Measurements from ENCODE around the gene POGZ. TPM values are rescaled to one million over a fixed set of nuclear protein-coding genes. Genes with fewer than 3 reads are reported as not detected.
A peak's percentile ranks its signal among the peaks of the same experiment; 100 is the strongest.

Gene POGZ
- total RNA-seq, 1 experiment from 2014 or later: 80.6 TPM

DNA sequence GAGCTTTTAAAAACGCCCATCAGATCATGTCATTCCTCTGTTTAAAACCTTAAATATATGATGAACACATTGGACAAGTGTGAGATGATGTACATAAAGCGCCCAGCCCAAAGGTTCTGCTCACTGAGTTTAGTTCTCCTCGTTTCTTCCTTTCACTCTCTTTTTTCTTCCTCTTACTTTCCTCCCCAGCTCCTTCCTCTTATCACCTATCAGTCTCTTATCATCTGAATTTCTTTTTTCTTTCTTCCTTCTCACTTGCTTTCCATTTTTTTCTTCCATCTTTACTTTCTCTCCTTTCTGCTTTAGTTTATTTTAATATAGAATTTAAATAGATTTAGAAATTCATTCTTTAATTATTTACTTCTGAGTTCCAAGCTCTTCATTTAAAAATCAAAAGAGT is 17.8 kb upstream of the POGZ start:
- intact Hi-C loops (cut with micrococcal nuclease): no loop called here
- ATAC-seq (no peak), DNase-seq (ENCODE audit: low read depth, low spot score) (no peak)
- BruUV-seq (replicated peaks): no TSS peak
- H2AFZ ChIP-seq (ENCODE audit: low read depth, low read length, poor library complexity, severe bottlenecking): peak overlapping the region; percentile 4
- H4K20me1 ChIP-seq (ENCODE audit: insufficient read depth): no peaks in the 10 kb centered on the region
- peaks cover 11 to 34% of the 10 kb centered on the region in 2 experiments for H3K4me1 ChIP-seq (ENCODE audit: control insufficient read depth in 1 of 2, insufficient read depth in 2 of 2, low read length in 2 of 2)
- no peak overlapping the region for H3K9ac ChIP-seq (ENCODE audit: low read length)
- no peak overlapping the region for H3K4me2 ChIP-seq (ENCODE audit: low read length)
- peaks cover 0 to 2% of the 10 kb centered on the region in 2 experiments; a peak in 2 of 4 replicates for H3K9me3 ChIP-seq (ENCODE audit: control insufficient read depth in 1 of 2, insufficient read depth in 1 of 2, low read depth in 1 of 2, low read length in 2 of 2)
- no peaks in the 10 kb centered on the region for H3K79me2 ChIP-seq (ENCODE audit: insufficient read depth, low read length)
- TF ChIP-seq ELF1 (IDR thresholded peaks at IDR 0.05; ENCODE audit: borderline replicate concordance, low read depth): no peak
- no peak for TF ChIP-seq RAD21 (IDR thresholded peaks at IDR 0.05; ENCODE audit: low read depth)
- TF ChIP-seq CEBPB (IDR thresholded peaks at IDR 0.05; ENCODE audit: low read depth): no peak
- TF ChIP-seq, protein P1, sequence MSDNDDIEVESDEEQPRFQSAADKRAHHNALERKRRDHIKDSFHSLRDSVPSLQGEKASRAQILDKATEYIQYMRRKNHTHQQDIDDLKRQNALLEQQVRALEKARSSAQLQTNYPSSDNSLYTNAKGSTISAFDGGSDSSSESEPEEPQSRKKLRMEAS (IDR thresholded peaks at IDR 0.05): no peak
- TF ChIP-seq SP1 (IDR thresholded peaks at IDR 0.05; ENCODE audit: low read depth): no peak
- TF ChIP-seq CBX3 (IDR thresholded peaks at IDR 0.05; ENCODE audit: low read depth): no peak
- TF ChIP-seq ZBTB33 (IDR thresholded peaks at IDR 0.05; ENCODE audit: extremely low read depth, insufficient replicate concordance, low read length): no peak
- TF ChIP-seq JUND (IDR thresholded peaks at IDR 0.05): no peak
- TF ChIP-seq SIN3A (IDR thresholded peaks at IDR 0.05; ENCODE audit: low read depth): no peak
- no peaks in the 10 kb centered on the region for H3K9me2 ChIP-seq (ENCODE audit: insufficient read depth)
- no peaks in the 10 kb centered on the region for H3K27me3 ChIP-seq (ENCODE audit: insufficient read depth, low read length)
- H3K4me3 ChIP-seq (replicated peaks in 1 of 2; ENCODE audit: low read depth in 1 of 2, low read length in 2 of 2): no peak overlapping the region
- ChIA-PET RAD21 (ENCODE audit: low non-redundant PET in 1 of 2, low total read pairs in 2 of 2, uncharacterized antibody in 2 of 2, unreplicated experiment in 2 of 2) (no interaction called here), CTCF (interaction anchor here (0.6 to 1.2 kb wide), 2 partner anchors 9 to 22 kb away, joined by 3 to 4 read pairs; no protein-coding TSS in a partner anchor), POLR2A (interaction anchor here (2.5 kb wide), 1 partner anchor 17 kb away, joined by 10 read pairs; no protein-coding TSS in a partner anchor)
- no peaks in the 10 kb centered on the region for H3K36me3 ChIP-seq (ENCODE audit: control insufficient read depth in 1 of 2, insufficient read depth in 2 of 2, low read length in 2 of 2)
- H3K27ac ChIP-seq (ENCODE audit: low read depth, low read length): no peak overlapping the region

Data from HCT116 (cell line).